COLO829 (cell line): ENCODE measurements around the gene ZBTB8A.
"Not testable (repeated sequence)": the region's sequence is repeated elsewhere in the genome, so short reads cannot be mapped to it uniquely, and the experiment has no call there.

Source experiments
- DNase-seq: peaks from one replicate; pipeline ENCODE4 v3.0.0; 2012; ENCODE audit warnings: low spot score

Gene ZBTB8A

GRCh38 chr1:32622205-32622604 is 83.0 kb downstream of the ZBTB8A start:
- no peak for DNase-seq

GRCh38 chr1:32622806-32623681 is 83.8 kb downstream of the ZBTB8A start:
- DNase-seq: no peak

GRCh38 chr1:32623775-32624174 is 84.5 kb downstream of the ZBTB8A start:
- no peak for DNase-seq

GRCh38 chr1:32626176-32626575 is 86.9 kb downstream of the ZBTB8A start:
- DNase-seq: no peak

- DNase-seq: no peak
Measured at GRCh38 chr1:32627596-32628162, 88.5 kb downstream of the ZBTB8A start.

- DNase-seq: not testable (repeated sequence)
Measured at GRCh38 chr1:32630173-32630572, 90.9 kb downstream of the ZBTB8A start.

GRCh38 chr1:32632829-32633228 is 93.6 kb downstream of the ZBTB8A start:
- no peak for DNase-seq

GRCh38 chr1:32635508-32636277 is 96.5 kb downstream of the ZBTB8A start:
- no peak for DNase-seq

- no peak for DNase-seq
Measured at GRCh38 chr1:32636914-32637645, 97.9 kb downstream of the ZBTB8A start.

GRCh38 chr1:32639489-32640075 is 100.4 kb downstream of the ZBTB8A start:
- DNase-seq: no peak

- DNase-seq: not testable (repeated sequence)
Measured at GRCh38 chr1:32642292-32642827, 103.1 kb downstream of the ZBTB8A start.

- no peak for DNase-seq
Measured at GRCh38 chr1:32644426-32644825, 105.2 kb downstream of the ZBTB8A start.

GRCh38 chr1:32647308-32648134 is 108.3 kb downstream of the ZBTB8A start:
- no peak for DNase-seq

GRCh38 chr1:32650248-32650751 is 111.1 kb downstream of the ZBTB8A start, which contains the start of gene ZBTB8OS:
Gene ZBTB8OS, minus strand, starts transcription at chr1:32650550. Its CDS starts 21 bp downstream, at chr1:32650529.
- peak; percentile 94 for DNase-seq

- DNase-seq: peak; percentile 93
Measured at GRCh38 chr1:32650752-32651460, 111.7 kb downstream of the ZBTB8A start, which contains the start of gene RBBP4. Gene RBBP4, plus strand, starts transcription at chr1:32651208. Its CDS starts 99 bp downstream, at chr1:32651307.

GRCh38 chr1:32651461-32652073 is 112.3 kb downstream of the ZBTB8A start:
- peak; percentile 9 for DNase-seq

- DNase-seq: no peak
Measured at GRCh38 chr1:32652244-32652962, 113.2 kb downstream of the ZBTB8A start.
